ENCODE results near the gene LPIN2. TPM values are rescaled to one million over a fixed set of nuclear protein-coding genes. Genes with fewer than 3 reads are reported as not detected.

The LPIN2 gene
- total and polyA plus RNA-seq, 2 experiments from 2014 or later = 9.0 to 10.8 TPM

DNA sequence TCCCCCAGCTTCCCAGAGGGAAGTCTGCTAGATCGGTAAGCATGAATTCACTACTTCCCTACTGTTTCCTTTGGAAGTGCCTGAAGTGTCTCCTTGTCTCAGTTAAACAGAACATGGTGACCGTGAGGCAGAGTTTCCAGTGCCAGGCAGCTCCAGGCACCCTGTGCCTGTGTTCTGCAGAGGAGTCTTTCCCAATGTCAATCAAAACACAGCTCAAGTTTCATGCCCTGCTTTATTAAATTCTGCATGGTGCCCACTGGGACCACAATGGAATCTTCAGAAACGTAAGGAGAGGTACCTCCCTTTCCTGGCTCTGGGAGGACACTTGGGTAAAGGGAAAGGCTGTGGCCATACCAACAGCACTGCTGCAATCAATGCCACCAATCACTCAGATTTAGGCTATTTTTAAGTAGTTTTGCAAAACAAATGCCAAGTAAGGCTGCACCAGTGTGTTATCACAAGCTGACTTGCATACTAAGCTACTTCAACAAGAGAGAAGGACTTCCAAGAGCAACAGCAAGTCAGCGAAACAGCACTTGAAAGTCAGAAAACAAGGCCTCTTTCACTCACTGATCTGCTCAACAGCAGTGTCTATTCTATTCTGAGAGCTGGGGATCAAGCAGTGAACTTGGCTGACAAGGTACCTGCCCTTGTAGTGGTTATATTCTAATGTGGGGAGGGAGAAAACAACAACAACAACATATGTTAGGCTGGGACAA, 14.9 kb downstream of the LPIN2 start:
- H3K27ac ChIP-seq (ENCODE audit: low read depth) = peak overlapping the region; percentile 75
- ATAC-seq (peak; percentile 49), DNase-seq (ENCODE audit: low spot score) (no peak)
- no peaks in the 10 kb centered on the region for H3F3A ChIP-seq (replicated peaks; ENCODE audit: low read depth)
- Mint-ChIP-seq H3K9me3 (peaks cover 5% of the 10 kb centered on the region; the same call in 2 of the 3 replicates), H3K27ac (peak overlapping the region; percentile 61), H3K36me3 (ENCODE audit: low read depth) (peaks cover 27% of the 10 kb centered on the region), H3K27me3 (ENCODE audit: insufficient read depth, low read depth, poor library complexity) (no peaks in the 10 kb centered on the region), H3K4me1 (peaks cover 45% of the 10 kb centered on the region), H3K4me3 (no peak overlapping the region; the same call in 2 of the 3 replicates)
- TF ChIP-seq ZNF331 (CRISPR knock-in tag; IDR thresholded peaks at IDR 0.05; ENCODE audit: low read depth) (no peak), REST (IDR thresholded peaks at IDR 0.05; ENCODE audit: unreplicated experiment) (no peak), CREB1 (CRISPR knock-in tag; IDR thresholded peaks at IDR 0.05; ENCODE audit: low read depth) (no peak), ZNF114 (CRISPR knock-in tag; IDR thresholded peaks at IDR 0.05) (no peak), ETS1 (IDR thresholded peaks at IDR 0.05) (no peak), EZH2 (IDR thresholded peaks at IDR 0.05; ENCODE audit: low read depth, unreplicated experiment) (no peak), STAT1 (IDR thresholded peaks at IDR 0.05; ENCODE audit: unreplicated experiment) (no peak), POLR2AphosphoS5 (IDR thresholded peaks at IDR 0.05; ENCODE audit: low read depth) (no peak), NANOG (IDR thresholded peaks at IDR 0.05; ENCODE audit: borderline replicate concordance) (no peak), ZNF462 (CRISPR knock-in tag; IDR thresholded peaks at IDR 0.05) (no peak), JUNB (IDR thresholded peaks at IDR 0.05; ENCODE audit: unreplicated experiment) (no peak), EZH2phosphoT487 (IDR thresholded peaks at IDR 0.05; ENCODE audit: unreplicated experiment) (no peak), CTCF (conservative IDR thresholded peaks at IDR 0.05; ENCODE audit: low read depth in 2 of 2) (no peak)
- H3K9me2 ChIP-seq (ENCODE audit: insufficient read depth) = no peaks in the 10 kb centered on the region
- no peaks in the 10 kb centered on the region; the same call in 1 of the 2 replicates for H4K20me1 ChIP-seq (replicated peaks; ENCODE audit: insufficient read depth)
- H3K4me2 ChIP-seq = peak overlapping the region; percentile 42; the same call in 1 of the 2 replicates
- H3K27me3 ChIP-seq (ENCODE audit: insufficient read depth) = no peaks in the 10 kb centered on the region
- no peak overlapping the region for H2AFZ ChIP-seq
- H3K79me2 ChIP-seq (replicated peaks; ENCODE audit: insufficient read depth) = peaks cover 72% of the 10 kb centered on the region
- H3K36me3 ChIP-seq (ENCODE audit: insufficient read depth) = no peaks in the 10 kb centered on the region; the same call in 1 of the 2 replicates
- no peak overlapping the region for H3K4me3 ChIP-seq
- peaks cover 22% of the 10 kb centered on the region for H3K4me1 ChIP-seq (ENCODE audit: insufficient read depth)
